HG02840 (cell line): ENCODE results near the gene STK32B.
"Not testable (repeated sequence)": the region's sequence is repeated elsewhere in the genome, so short reads cannot be mapped to it uniquely, and the experiment has no call there.

Source experiments
- ATAC-seq: cut with Tn5 transposase; IDR thresholded peaks from one replicate; pipeline ENCODE4 v1.9.1; 2021; ENCODE audit warnings: mild to moderate bottlenecking, moderate library complexity, moderate number of reproducible peaks; ENCODE audit not compliant: unreplicated experiment, low FRiP score

Gene STK32B

GRCh38 chr4:5156682-5157081, 105.4 kb downstream of the STK32B start:
- no peak for ATAC-seq

DNA sequence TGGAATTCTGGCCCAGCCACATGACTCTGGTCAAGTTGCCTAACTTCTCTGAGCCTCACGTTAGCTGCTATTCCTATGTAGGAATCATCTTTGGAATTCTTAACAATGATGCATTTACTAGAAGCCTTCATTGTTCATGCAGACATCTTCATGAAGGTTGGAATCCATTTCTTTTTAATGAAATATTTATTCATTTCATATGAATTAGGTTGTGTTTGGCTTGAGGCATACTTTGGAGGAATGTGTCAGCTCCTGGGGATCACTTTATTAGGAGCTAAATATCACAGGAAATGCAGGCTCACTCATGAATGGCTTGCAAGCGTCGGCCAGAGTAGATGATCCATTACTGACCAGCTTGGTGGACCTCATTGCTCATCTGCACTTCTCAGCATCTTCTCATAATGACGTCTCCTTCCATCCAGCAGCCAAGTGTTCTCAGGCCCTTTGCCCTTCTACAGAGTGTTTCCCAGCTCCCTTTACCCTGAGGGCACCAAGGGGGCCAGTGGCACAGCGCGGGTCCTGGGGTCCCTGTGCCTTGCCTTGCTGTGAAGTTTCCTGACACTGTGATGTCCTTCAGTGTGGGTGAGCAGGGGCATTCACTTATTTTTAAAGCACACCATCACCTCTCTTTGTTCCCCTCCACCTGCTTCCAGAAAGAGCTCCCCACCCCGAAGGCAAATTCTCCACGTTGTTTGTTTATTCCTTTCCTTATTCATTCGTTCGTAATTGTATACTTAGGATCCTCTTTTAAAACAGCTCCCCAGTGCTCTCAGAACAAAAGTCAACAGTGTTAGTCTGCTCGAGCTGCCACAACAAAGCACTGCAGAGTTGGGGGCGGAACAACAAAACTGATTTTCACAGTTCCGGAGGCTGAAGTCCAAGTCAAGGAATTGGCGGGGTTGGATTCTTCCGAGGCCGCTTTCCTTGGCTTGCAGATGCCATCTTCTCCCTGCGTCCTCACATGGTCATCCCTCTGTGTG, 106.8 kb downstream of the STK32B start:
- ATAC-seq, result no peak

GRCh38 chr4:5158825-5159224, 107.5 kb downstream of the STK32B start:
- ATAC-seq, result no peak

DNA sequence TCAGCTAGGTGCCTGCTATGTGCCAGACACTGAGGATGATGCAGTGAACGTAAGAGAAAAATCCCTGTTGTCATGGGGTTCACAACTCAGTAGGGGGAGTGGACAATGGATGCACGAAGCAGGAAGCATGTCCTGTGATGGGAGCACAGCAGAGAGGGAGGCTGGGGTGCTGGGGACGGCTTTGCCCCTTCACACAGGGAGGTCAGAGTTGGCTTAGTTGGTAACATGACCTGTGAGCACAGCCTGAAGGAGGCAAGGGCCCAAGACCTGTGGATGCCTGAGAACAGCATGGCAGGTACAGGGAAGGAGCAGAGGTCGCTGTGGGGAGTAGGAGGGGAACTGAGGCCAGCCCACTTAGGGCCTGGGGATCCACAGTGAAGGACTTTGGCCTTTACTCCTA, 109.4 kb downstream of the STK32B start:
- ATAC-seq, result no peak

DNA sequence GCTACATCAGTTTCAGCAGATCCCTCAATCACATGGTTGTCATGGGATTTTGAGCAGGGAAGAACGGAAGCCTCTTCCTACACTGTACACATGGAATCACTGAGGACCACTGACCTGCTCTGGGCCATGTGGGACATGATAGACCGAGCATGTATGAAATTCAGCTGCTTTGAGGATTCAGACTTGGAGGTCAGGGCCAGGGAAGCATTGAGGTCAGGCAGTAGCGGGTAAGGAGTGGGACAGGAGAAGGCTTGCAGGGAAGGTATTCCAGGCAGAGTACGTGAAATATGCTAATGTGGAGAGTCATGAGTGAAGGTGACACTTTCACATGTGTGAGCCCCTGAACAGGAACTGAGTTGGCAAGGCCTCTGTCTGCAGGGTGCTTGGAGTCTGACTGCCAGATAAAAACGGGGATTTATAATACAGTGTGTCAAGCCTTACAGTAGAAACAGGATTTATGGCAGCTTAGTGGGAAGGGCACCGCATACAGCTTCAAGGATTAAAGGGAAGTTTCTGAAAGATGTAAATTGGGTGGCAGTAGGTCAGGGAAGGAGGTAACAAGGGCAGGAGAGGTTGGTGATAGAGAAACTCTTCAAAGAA, 111.7 kb downstream of the STK32B start:
- ATAC-seq, result no peak

DNA sequence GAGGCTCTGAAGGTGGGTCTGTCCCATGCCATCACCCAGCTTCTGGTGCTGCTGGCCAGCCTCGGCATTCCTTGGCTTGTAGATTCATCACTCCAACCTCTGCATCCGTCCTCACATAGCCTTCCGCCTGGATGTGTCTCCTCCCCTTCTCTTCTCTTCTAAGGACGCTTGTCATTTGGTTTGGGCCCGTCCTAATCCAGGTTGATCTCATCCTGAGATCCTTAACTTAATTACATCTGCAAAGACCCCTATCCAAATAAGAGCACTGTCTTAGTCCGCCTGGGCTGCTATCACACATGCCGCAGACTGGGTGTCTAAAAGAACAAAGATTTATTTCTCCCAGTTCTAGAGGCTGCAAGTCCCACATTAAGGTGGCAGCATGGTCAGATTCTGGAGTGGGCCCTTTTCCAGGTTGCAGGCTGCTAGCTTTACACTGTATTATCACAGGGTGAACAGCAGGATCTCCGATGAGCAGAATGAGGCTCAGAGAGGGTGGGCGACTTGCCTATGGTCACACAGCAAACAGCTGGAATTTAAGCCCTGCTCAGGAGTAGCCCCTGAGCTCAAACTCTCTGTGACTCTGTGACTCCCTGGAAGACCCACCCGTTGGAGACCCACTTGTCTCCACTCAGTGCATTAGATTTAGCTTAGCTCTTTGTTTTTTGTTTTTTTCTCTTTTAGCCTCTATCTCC, 113.1 kb downstream of the STK32B start:
- no peak for ATAC-seq

GRCh38 chr4:5165420-5166369, 114.4 kb downstream of the STK32B start:
- ATAC-seq, result no peak

GRCh38 chr4:5166377-5166776, 115.1 kb downstream of the STK32B start:
- ATAC-seq, result no peak

DNA sequence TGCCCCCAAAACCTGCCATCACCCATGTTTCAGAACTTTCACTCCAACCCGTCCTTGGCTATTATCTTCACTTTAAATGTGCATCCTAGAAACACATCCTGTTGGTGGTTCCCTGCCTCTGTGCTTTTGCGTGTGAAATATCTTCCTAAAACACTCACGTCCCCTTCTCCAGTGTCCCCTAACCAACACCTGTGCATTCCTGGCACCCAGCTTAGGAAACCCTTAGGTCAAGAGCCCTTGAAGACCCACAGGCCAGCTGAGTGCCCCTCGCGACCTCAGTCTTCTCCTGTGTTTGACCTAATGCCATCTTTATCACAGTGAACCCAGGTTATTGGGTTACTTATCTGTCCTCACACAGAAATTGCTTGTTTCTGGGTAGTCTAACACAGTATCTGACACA, 117.6 kb downstream of the STK32B start:
- no peak for ATAC-seq

- not testable (repeated sequence) for ATAC-seq
These were observed 124.6 kb downstream of the STK32B start for GRCh38 chr4:5175836-5176235.

DNA sequence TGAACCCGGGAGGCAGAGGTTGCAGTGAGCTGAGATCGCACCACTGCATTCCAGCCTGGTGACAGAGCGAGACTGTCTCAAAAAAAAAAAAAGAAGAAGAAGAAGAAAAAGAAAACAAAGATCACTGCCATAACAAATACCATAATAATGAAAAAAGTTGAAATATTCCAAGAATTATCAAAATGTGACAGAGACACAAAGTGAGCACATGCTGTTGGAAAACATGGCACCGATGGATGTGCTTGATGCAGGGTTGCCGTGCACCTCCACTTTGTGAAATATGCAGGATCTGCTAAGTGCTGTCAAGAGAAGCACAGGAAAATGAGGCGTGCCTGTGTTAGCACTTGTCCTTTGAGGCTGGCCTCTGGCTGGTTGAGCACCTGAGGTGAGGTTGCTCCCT, 133.3 kb downstream of the STK32B start:
- no peak for ATAC-seq

DNA sequence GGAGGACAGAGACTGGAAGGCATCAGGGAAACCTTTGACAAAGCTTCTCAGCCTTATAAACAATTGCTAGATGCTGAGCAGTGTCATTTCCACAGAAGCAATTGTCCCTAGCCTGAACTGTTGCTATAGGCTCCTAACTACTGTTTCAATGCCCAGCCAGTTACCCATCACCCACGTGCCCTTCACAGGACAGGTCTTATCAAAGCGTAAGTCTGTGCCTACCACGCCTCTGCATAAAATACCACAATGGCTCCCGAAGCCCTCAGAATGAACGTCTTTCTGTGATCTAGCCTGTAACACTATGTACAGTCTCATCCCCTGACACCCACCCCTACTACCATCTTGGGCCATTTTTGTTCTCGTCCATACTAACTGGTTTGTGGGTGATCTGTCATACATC, 134.3 kb downstream of the STK32B start:
- no peak for ATAC-seq

- ATAC-seq, result no peak
These were observed 135.2 kb downstream of the STK32B start for GRCh38 chr4:5186271-5187064.

GRCh38 chr4:5188130-5188529, 136.8 kb downstream of the STK32B start:
- ATAC-seq, result no peak

DNA sequence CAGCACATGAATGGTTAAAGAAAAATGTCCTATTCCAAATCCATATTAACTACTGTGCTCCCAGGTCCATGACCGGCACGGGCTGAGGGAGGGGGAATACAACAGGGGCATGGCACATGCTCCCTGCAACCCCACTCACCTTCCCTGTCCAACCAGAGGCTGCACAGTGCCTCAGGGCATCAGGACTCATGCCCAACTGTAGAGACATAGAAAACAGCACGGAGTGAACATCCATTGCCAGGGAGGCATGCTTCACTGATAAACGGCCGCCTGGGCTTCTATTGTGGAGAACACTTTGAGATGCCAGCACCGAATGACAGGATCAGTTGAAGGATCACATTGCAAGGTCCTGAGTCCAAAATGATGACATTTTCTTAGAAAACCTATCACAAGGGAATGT, 140.6 kb downstream of the STK32B start:
- no peak for ATAC-seq

- no peak for ATAC-seq
These were observed 141.0 kb downstream of the STK32B start for GRCh38 chr4:5192271-5192670.

GRCh38 chr4:5192678-5193077, 141.4 kb downstream of the STK32B start:
- ATAC-seq, result no peak

DNA sequence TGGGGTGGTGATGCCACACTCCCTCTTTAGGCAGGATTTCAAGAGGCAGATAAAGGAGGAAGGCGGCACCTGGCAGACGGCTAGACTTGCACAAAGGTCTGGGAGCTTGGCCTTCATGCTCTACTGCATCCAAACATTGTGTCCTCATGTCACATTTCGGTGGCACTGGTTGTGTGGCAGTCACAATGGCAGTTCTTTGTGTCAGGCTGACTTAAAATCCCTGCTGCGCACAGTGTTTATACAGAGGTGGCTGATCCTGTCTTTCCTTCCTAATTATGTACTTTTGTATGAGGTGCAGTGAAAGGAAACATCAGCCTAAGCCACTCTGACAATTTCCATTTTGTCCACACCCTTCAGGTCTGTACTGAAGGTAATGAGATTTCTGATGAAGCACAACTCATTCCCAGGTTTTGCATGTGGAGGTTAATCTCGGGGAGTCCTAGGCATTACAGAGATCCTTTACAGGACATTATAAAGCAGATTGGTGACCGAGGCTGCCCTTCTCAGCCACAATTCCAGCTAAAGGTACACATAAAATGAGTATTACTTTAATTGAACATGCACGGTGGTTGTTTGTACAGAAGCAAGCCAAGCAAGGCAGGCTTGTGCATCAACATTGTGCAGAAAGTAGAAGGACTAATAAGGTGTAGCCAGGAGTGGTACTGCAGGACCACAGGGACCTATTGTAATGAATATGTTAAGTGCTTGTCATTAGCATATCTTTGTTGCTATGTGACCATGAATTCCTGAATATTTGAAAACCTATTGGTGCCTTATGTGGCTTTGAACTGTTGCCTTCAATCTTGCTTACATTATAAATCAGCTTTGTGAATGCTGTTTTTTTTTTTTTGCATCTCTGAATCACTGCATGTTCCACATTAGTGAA, 147.6 kb downstream of the STK32B start:
- no peak for ATAC-seq
